Trophoblast cell (in vitro differentiated cells and primary cell): ENCODE results near the gene ANKDD1B.

ENCODE experiments used
- DNase-seq, 2 donors: peaks; one replicate each; pipeline ENCODE4 v3.0.0-alpha.2; 2016
- H2AFZ ChIP-seq: 2 replicates; pipeline ENCODE4 v1.6.1; 2013; ENCODE audit warnings: low read length, moderate library complexity, mild to moderate bottlenecking; ENCODE audit not compliant: insufficient read depth, poor library complexity
- H2AK5ac ChIP-seq: 2 replicates; pipeline ENCODE4 v1.6.1; 2013; ENCODE audit warnings: mild to moderate bottlenecking, low read length
- H2BK120ac ChIP-seq: 2 replicates; pipeline ENCODE4 v1.6.1; 2013; ENCODE audit warnings: low read length, mild to moderate bottlenecking, moderate library complexity; ENCODE audit not compliant: insufficient read depth, poor library complexity
- H2BK12ac ChIP-seq: 2 replicates; pipeline ENCODE4 v1.6.1; 2013; ENCODE audit warnings: mild to moderate bottlenecking, low read length, moderate library complexity
- H2BK5ac ChIP-seq: 2 replicates; pipeline ENCODE4 v1.6.1; 2013; ENCODE audit warnings: low read length, low read depth, moderate library complexity, mild to moderate bottlenecking; ENCODE audit not compliant: poor library complexity
- H3K14ac ChIP-seq: 2 replicates; pipeline ENCODE4 v1.6.1; 2013; ENCODE audit warnings: mild to moderate bottlenecking, low read length
- H3K18ac ChIP-seq: 2 replicates; pipeline ENCODE4 v1.6.1; 2013; ENCODE audit warnings: mild to moderate bottlenecking, low read length
- H3K23ac ChIP-seq: 2 replicates; pipeline ENCODE4 v1.6.1; 2013; ENCODE audit warnings: low read length
- H3K27ac ChIP-seq: 2 replicates; pipeline ENCODE4 v1.5.1; 2013; ENCODE audit warnings: low read depth, mild to moderate bottlenecking, inconsistent platforms, low read length, moderate library complexity
- H3K27me3 ChIP-seq: 2 replicates; pipeline ENCODE4 v1.6.1; 2013; ENCODE audit warnings: inconsistent platforms, mild to moderate bottlenecking, low read length, moderate library complexity; ENCODE audit not compliant: insufficient read depth
- H3K36me3 ChIP-seq, 2 experiments: 1 replicate in 1 of 2; 2 replicates in 1 of 2; pipeline ENCODE4 v1.6.1; 2013; ENCODE audit warnings: low read length in 2 of 2, mild to moderate bottlenecking in 2 of 2, moderate library complexity in 1 of 2; ENCODE audit not compliant: insufficient read depth in 2 of 2, control insufficient read depth in 1 of 2
- H3K4ac ChIP-seq: 2 replicates; pipeline ENCODE4 v1.6.1; 2013; ENCODE audit warnings: low read depth, mild to moderate bottlenecking, low read length, moderate library complexity
- H3K4me1 ChIP-seq, 2 experiments: 1 replicate in 1 of 2; 2 replicates in 1 of 2; pipeline ENCODE4 v1.6.1; 2013; ENCODE audit warnings: low read length in 2 of 2, mild to moderate bottlenecking in 2 of 2, moderate library complexity in 1 of 2; ENCODE audit not compliant: insufficient read depth in 2 of 2, control insufficient read depth in 1 of 2
- H3K4me2 ChIP-seq: 2 replicates; pipeline ENCODE4 v1.6.1; 2013; ENCODE audit warnings: inconsistent platforms, mild to moderate bottlenecking, low read length, moderate library complexity
- H3K4me3 ChIP-seq: 2 replicates; pipeline ENCODE4 v1.5.1; 2013; ENCODE audit warnings: mild to moderate bottlenecking, low read depth, low read length, inconsistent platforms
- H3K79me1 ChIP-seq: one replicate; pipeline ENCODE4 v1.6.1; 2013; ENCODE audit warnings: low read length
- H3K79me2 ChIP-seq: 2 replicates; pipeline ENCODE4 v1.6.1; 2013; ENCODE audit warnings: low read length, mild to moderate bottlenecking; ENCODE audit not compliant: control insufficient read depth, insufficient read depth, poor library complexity
- H3K9ac ChIP-seq: 2 replicates; pipeline ENCODE4 v1.6.1; 2013; ENCODE audit warnings: mild to moderate bottlenecking, low read length
- H3K9me3 ChIP-seq: 2 replicates; pipeline ENCODE4 v1.6.1; 2013; ENCODE audit warnings: low read depth, mild to moderate bottlenecking, control low read depth, inconsistent platforms, low read length; ENCODE audit not compliant: insufficient read depth
- H4K12ac ChIP-seq: 2 replicates; pipeline ENCODE4 v1.6.1; 2013; ENCODE audit warnings: low read depth, mild to moderate bottlenecking, low read length, moderate library complexity
- H4K8ac ChIP-seq: 2 replicates; pipeline ENCODE4 v1.6.1; 2013; ENCODE audit warnings: low read depth, mild to moderate bottlenecking, low read length, moderate library complexity
- H4K91ac ChIP-seq: one replicate; pipeline ENCODE4 v1.6.1; 2013; ENCODE audit warnings: low read depth, mild to moderate bottlenecking, low read length, moderate library complexity
- WGBS: extraction: QIAGEN DNeasy Blood & Tissue Kit; methylation state at CpG from one replicate; pipeline ENCODE4 v1.1.7; 2013; ENCODE audit warnings: missing lambda C conversion rate; ENCODE audit not compliant: insufficient read length, insufficient coverage; ENCODE audit errors: extremely low coverage; 5-methylcytosine and 5-hydroxymethylcytosine counted together

The ANKDD1B gene

DNA sequence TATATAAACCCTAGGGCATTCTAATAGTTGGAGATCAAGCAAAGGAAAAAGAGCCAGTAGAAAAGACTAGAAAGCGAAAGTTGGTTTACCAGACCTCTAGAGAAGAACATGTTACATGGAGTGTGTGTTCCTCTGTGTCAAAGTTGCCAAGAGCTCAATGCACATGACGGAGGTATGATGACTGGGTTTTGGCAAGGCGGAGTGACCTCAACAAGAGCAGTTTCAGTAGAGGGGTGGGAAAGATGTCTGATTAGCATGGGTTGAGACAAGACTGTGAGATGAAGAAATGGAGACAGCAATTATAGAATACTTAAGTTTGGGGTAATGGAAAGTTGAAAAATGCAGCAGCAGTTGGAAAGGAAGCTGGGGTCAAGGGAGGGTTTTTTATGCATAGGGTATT is 1.6 kb downstream of the ANKDD1B start:
- no peak overlapping the region for H3K18ac ChIP-seq
- peaks cover 7% of the 10 kb centered on the region for H3K79me1 ChIP-seq
- H3K9me3 ChIP-seq: no peaks in the 10 kb centered on the region
- no peak overlapping the region for H2AK5ac ChIP-seq
- no peak overlapping the region for H4K91ac ChIP-seq
- no peak for DNase-seq
- H3K27me3 ChIP-seq: no peaks in the 10 kb centered on the region
- no peaks in the 10 kb centered on the region for H3K36me3 ChIP-seq
- no peak overlapping the region for H3K4me2 ChIP-seq
- no peak overlapping the region for H4K12ac ChIP-seq
- peaks cover 8% of the 10 kb centered on the region in 2 experiments for H3K4me1 ChIP-seq
- H3K14ac ChIP-seq: no peak overlapping the region
- H3K4ac ChIP-seq: no peak overlapping the region
- no peak overlapping the region for H2BK120ac ChIP-seq
- no peak overlapping the region for H2BK5ac ChIP-seq
- no peak overlapping the region for H3K23ac ChIP-seq
- H4K8ac ChIP-seq: no peak overlapping the region
- H3K27ac ChIP-seq: no peak overlapping the region
- no peak overlapping the region for H3K4me3 ChIP-seq
- H2BK12ac ChIP-seq: no peak overlapping the region
- H3K79me2 ChIP-seq: peaks cover 2% of the 10 kb centered on the region
- WGBS: no CpG with 5 or more reads among the region's 3 CpGs
- no peak overlapping the region for H2AFZ ChIP-seq
- H3K9ac ChIP-seq: no peak overlapping the region

- Histone ChIP-seq H3K27ac (no peak overlapping the region), H3K27me3 (no peaks in the 10 kb centered on the region), H3K79me1 (peaks cover 7% of the 10 kb centered on the region), H3K9me3 (no peaks in the 10 kb centered on the region), H2AFZ (no peak overlapping the region), H3K4me2 (no peak overlapping the region), H2AK5ac (no peak overlapping the region), H3K9ac (no peak overlapping the region), H3K79me2 (peaks cover 2% of the 10 kb centered on the region), H3K4me1 (peaks cover 8% of the 10 kb centered on the region in 2 experiments), H2BK12ac (no peak overlapping the region), H2BK120ac (no peak overlapping the region), H3K4me3 (no peak overlapping the region), H2BK5ac (no peak overlapping the region), H3K18ac (no peak overlapping the region), H3K23ac (no peak overlapping the region), H3K14ac (no peak overlapping the region), H3K36me3 (no peaks in the 10 kb centered on the region), H4K8ac (no peak overlapping the region), H4K12ac (no peak overlapping the region), H3K4ac (no peak overlapping the region), H4K91ac (no peak overlapping the region)
- DNase-seq: no peak
- WGBS: no CpG with 5 or more reads among the region's 1 CpG
Observed at GRCh38 chr5:75614176-75614575, 2.9 kb downstream of the ANKDD1B start.

DNA sequence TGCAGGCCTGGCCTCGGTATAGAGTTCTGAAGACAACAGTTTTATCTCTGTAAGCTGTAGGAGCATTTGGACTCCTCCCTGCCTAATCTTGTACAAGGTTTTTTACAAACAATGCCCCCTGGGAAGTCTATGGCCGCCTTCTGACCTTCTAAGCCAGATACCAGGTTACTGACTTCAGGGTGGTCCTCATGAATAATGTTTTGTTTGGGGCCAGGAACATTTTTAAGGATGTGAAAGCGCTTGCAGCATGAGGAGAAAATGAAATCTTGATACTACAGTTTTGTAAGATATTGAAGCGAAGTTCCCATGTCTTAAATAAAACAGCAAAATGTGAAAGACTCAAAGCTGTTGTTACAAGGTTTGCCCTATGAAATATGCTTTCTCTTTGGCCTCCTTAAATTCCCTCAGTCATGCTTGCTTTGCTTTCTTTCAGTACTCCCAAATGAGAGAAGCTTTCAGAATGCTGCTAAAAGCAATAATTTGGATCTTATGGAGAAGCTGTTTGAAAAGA is 5.2 kb downstream of the ANKDD1B start:
- WGBS: no CpG with 5 or more reads among the region's 4 CpGs

DNA sequence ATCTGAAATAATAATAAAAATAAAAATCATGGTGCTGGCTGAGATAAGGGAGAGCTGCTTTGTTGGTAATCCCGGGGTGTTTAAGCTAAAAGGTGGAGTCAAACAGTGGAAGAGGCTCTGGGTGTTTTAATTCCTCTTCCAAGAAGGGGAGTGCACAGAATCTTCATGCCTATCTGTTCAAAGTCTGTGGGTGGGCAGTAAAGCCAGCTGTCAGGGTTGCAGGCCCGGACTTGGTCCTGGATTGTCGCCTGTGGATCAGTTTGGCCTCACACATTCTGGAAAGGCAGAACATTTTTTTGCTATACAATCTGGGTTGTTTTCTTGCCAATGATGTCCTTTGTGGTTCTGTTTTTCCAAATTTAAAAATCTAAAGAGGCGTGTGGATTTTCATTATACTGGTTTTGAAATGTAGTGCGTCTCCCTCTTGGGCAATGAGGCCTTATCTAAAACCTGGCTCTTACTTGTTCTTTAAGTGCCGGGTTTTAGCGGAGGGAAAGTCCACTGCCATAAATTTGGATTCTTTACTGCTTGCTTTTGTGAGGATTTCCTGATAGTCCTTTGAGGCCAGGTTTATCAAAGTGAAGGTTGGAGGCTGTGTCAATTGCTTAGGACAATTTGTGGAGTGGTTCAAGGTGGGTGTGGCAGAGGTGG is 5.8 kb downstream of the ANKDD1B start:
- peak in 1 of 2 donors; percentile 40 for DNase-seq
- no peak overlapping the region for H4K91ac ChIP-seq
- H2BK12ac ChIP-seq: no peak overlapping the region
- no peak overlapping the region for H3K4me2 ChIP-seq
- H3K27me3 ChIP-seq: no peaks in the 10 kb centered on the region
- H3K4me3 ChIP-seq: no peak overlapping the region
- no peak overlapping the region for H3K18ac ChIP-seq
- no peak overlapping the region for H3K27ac ChIP-seq
- no peaks in the 10 kb centered on the region for H3K36me3 ChIP-seq
- H3K9ac ChIP-seq: no peak overlapping the region
- H3K4me1 ChIP-seq: no peaks in the 10 kb centered on the region
- no peaks in the 10 kb centered on the region for H3K79me2 ChIP-seq
- H4K8ac ChIP-seq: no peak overlapping the region
- H3K23ac ChIP-seq: no peak overlapping the region
- no peak overlapping the region for H3K4ac ChIP-seq
- H3K14ac ChIP-seq: no peak overlapping the region
- no peak overlapping the region for H2BK120ac ChIP-seq
- no peak overlapping the region for H2BK5ac ChIP-seq
- H2AK5ac ChIP-seq: no peak overlapping the region
- H4K12ac ChIP-seq: no peak overlapping the region
- no peaks in the 10 kb centered on the region for H3K79me1 ChIP-seq
- H2AFZ ChIP-seq: no peak overlapping the region
- no CpG with 5 or more reads among the region's 7 CpGs for WGBS
- H3K9me3 ChIP-seq: no peaks in the 10 kb centered on the region

More for the DNA sequence above, 5.2 kb downstream of the ANKDD1B start:
- Histone ChIP-seq H2BK120ac (no peak overlapping the region), H2BK5ac (no peak overlapping the region), H3K4me2 (no peak overlapping the region), H3K4me1 (peaks cover 4 to 5% of the 10 kb centered on the region in 2 experiments), H3K79me1 (peaks cover 4% of the 10 kb centered on the region), H4K8ac (no peak overlapping the region), H3K9me3 (no peaks in the 10 kb centered on the region), H3K27ac (no peak overlapping the region), H3K27me3 (no peaks in the 10 kb centered on the region), H3K4ac (no peak overlapping the region), H4K12ac (no peak overlapping the region), H3K9ac (no peak overlapping the region), H3K14ac (no peak overlapping the region), H3K18ac (no peak overlapping the region), H2AFZ (no peak overlapping the region), H3K23ac (no peak overlapping the region), H2AK5ac (no peak overlapping the region), H2BK12ac (no peak overlapping the region), H3K4me3 (no peak overlapping the region), H3K79me2 (peaks cover 2% of the 10 kb centered on the region), H3K36me3 (no peaks in the 10 kb centered on the region), H4K91ac (no peak overlapping the region)
- no peak for DNase-seq
